Mesenchymal stem cell (in vitro differentiated cells and primary cell): ENCODE data around the gene ELFN2.

Source experiments
- DNase-seq: peaks from one replicate; pipeline ENCODE4 v3.0.0-alpha.2; 2013
- H2AFZ ChIP-seq: one replicate; pipeline ENCODE4 v1.6.1; 2013; ENCODE audit warnings: low read depth, mild to moderate bottlenecking, control low read depth, inconsistent platforms, low read length, moderate library complexity
- H2AK5ac ChIP-seq: 2 replicates; pipeline ENCODE4 v1.6.1; 2013; ENCODE audit warnings: low read length, moderate library complexity, mild to moderate bottlenecking, inconsistent platforms; ENCODE audit not compliant: severe bottlenecking
- H2BK120ac ChIP-seq: one replicate; pipeline ENCODE4 v1.6.1; 2013; ENCODE audit warnings: low read depth, mild to moderate bottlenecking, inconsistent platforms, low read length, moderate library complexity
- H2BK12ac ChIP-seq, 2 experiments: one replicate each; pipeline ENCODE4 v1.6.1; 2013; ENCODE audit warnings: inconsistent platforms in 2 of 2, low read length in 2 of 2, mild to moderate bottlenecking in 2 of 2, moderate library complexity in 2 of 2, control low read depth in 1 of 2
- H2BK15ac ChIP-seq: one replicate; pipeline ENCODE4 v1.6.1; 2013; ENCODE audit warnings: mild to moderate bottlenecking, low read depth, inconsistent platforms; ENCODE audit not compliant: poor library complexity, severe bottlenecking
- H2BK5ac ChIP-seq: 2 replicates; pipeline ENCODE4 v1.6.1; 2013; ENCODE audit warnings: low read depth, mild to moderate bottlenecking, low read length, control low read depth, inconsistent platforms; ENCODE audit not compliant: poor library complexity, severe bottlenecking
- H3K14ac ChIP-seq, 2 experiments: one replicate each; pipeline ENCODE4 v1.6.1; 2013; ENCODE audit warnings: inconsistent platforms in 2 of 2, low read length in 2 of 2, control low read depth in 1 of 2, mild to moderate bottlenecking in 1 of 2, moderate library complexity in 1 of 2
- H3K18ac ChIP-seq, 2 experiments: one replicate each; pipeline ENCODE4 v1.6.1; 2013; ENCODE audit warnings: inconsistent platforms in 2 of 2, low read length in 2 of 2, control low read depth in 1 of 2, low read depth in 1 of 2, mild to moderate bottlenecking in 1 of 2
- H3K23ac ChIP-seq, 2 experiments: one replicate each; pipeline ENCODE4 v1.6.1; 2013; ENCODE audit warnings: inconsistent platforms in 2 of 2, low read length in 2 of 2, mild to moderate bottlenecking in 2 of 2, moderate library complexity in 2 of 2, control low read depth in 1 of 2
- H3K27ac ChIP-seq: 2 replicates; pipeline ENCODE4 v1.5.1; 2013; ENCODE audit warnings: mild to moderate bottlenecking, moderate library complexity, low read length, control low read depth, inconsistent platforms; ENCODE audit not compliant: poor library complexity, severe bottlenecking
- H3K27me3 ChIP-seq, 2 experiments: 2 replicates each; pipeline versions ENCODE4 v1.6.1 to v1.7.0; 2013; ENCODE audit warnings: low read length in 2 of 2, mild to moderate bottlenecking in 2 of 2, moderate library complexity in 2 of 2, control low read depth in 1 of 2, inconsistent platforms in 1 of 2; ENCODE audit not compliant: control insufficient read depth in 1 of 2, insufficient read depth in 1 of 2
- H3K36me3 ChIP-seq, 2 experiments: 2 replicates each; pipeline versions ENCODE4 v1.6.1 to v1.7.0; 2013; ENCODE audit warnings: low read length in 2 of 2, control low read depth in 1 of 2, inconsistent platforms in 1 of 2, low read depth in 1 of 2, mild to moderate bottlenecking in 1 of 2; ENCODE audit not compliant: insufficient read depth in 2 of 2, control insufficient read depth in 1 of 2
- H3K4ac ChIP-seq, 2 experiments: one replicate each; pipeline ENCODE4 v1.6.1; 2013; ENCODE audit warnings: inconsistent platforms in 2 of 2, low read length in 2 of 2, mild to moderate bottlenecking in 2 of 2, moderate library complexity in 2 of 2, control low read depth in 1 of 2, low read depth in 1 of 2
- H3K4me1 ChIP-seq: 2 replicates; pipeline ENCODE4 v1.6.1; 2013; ENCODE audit warnings: low read depth, low read length, control low read depth; ENCODE audit not compliant: control insufficient read depth, insufficient read depth
- H3K4me2 ChIP-seq: 2 replicates; pipeline ENCODE4 v1.6.1; 2013; ENCODE audit warnings: low read length, mild to moderate bottlenecking, inconsistent platforms; ENCODE audit not compliant: poor library complexity, severe bottlenecking
- H3K4me3 ChIP-seq, 2 experiments: 2 replicates each; pipeline versions ENCODE4 v1.5.1 to v1.7.0; 2013; ENCODE audit warnings: low read length in 2 of 2, mild to moderate bottlenecking in 2 of 2, control low read depth in 1 of 2, low read depth in 1 of 2; ENCODE audit not compliant: insufficient read depth in 1 of 2
- H3K79me1 ChIP-seq: replicated peaks from 2 replicates; pipeline ENCODE4 v1.6.1; 2013; ENCODE audit warnings: mild to moderate bottlenecking, control low read depth, low read length, inconsistent platforms; ENCODE audit not compliant: poor library complexity, severe bottlenecking
- H3K9ac ChIP-seq: 2 replicates; pipeline ENCODE4 v1.7.0; 2013; ENCODE audit warnings: mild to moderate bottlenecking, low read length, moderate library complexity
- H3K9me3 ChIP-seq: 2 replicates; pipeline ENCODE4 v1.7.0; 2013; ENCODE audit warnings: mild to moderate bottlenecking, low read length; ENCODE audit not compliant: control insufficient read depth
- H4K8ac ChIP-seq: one replicate; pipeline ENCODE4 v1.6.1; 2013; ENCODE audit warnings: inconsistent platforms, mild to moderate bottlenecking, low read length, moderate library complexity
- H4K91ac ChIP-seq: one replicate; pipeline ENCODE4 v1.6.1; 2013; ENCODE audit warnings: mild to moderate bottlenecking, low read length, inconsistent platforms
- WGBS: methylation state at CpG from one replicate; pipeline ENCODE4 v1.1.7; 2013; ENCODE audit warnings: mixed read lengths; 5-methylcytosine and 5-hydroxymethylcytosine counted together

The ELFN2 gene

DNA sequence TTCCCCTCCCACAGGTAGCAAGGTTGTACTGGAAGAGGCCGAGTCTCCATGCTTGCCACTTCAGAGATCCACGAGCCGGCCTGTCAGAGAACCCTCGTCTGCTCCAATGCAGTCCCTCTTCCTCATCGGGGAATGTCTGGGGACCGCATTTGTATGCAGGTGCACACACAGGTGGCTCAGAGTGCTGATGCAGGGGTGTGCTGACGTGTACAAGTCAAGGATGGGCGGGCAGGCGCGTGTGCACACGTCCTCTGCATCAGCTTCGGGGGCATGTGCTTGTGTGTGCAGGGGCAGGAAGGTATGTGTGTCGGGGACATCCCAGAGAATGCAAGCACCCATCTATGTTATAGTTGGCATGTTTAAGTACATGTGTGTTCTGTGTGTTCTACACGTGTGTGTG lies 49.4 kb downstream of the ELFN2 start:
- Histone ChIP-seq H3K14ac (no peak overlapping the region), H2AFZ (no peak overlapping the region), H4K8ac (no peak overlapping the region), H3K4me2 (no peak overlapping the region), H3K4me1 (peaks cover 53% of the 10 kb centered on the region), H3K79me1 (peaks cover 10% of the 10 kb centered on the region), H3K36me3 (peaks cover 0 to 47% of the 10 kb centered on the region in 2 experiments), H2BK120ac (no peak overlapping the region), H2BK12ac (no peak overlapping the region), H4K91ac (no peak overlapping the region), H2BK15ac (no peak overlapping the region), H3K9me3 (no peaks in the 10 kb centered on the region), H2AK5ac (no peak overlapping the region), H3K27me3 (peaks cover 0 to 67% of the 10 kb centered on the region in 2 experiments), H3K23ac (no peak overlapping the region), H3K9ac (no peak overlapping the region), H2BK5ac (no peak overlapping the region), H3K18ac (no peak overlapping the region), H3K4me3 (no peak overlapping the region), H3K4ac (no peak overlapping the region), H3K27ac (no peak overlapping the region)
- no peak for DNase-seq
- 78% methylated on average over 13 of the region's 14 CpGs for WGBS

DNA sequence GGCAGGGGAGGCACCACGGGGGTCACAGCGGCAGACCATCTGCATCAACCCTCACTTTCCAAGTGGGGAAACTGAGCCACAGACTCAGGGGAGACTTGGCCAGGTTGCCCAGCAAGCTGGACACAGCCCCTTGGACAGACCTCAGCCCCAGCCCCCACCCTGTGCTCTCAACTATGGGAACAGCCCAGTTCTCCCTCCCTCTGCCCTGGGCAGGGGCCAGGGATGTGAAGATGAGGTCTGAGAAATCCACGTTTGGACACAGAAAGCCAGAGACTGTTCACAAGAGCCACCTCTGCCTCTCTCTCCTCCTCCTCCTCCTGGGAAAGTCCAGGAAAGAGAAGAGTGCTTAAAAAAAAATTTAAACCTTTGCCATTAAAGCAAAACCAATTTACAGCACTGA lies 50.1 kb downstream of the ELFN2 start:
- no peak overlapping the region for H2BK120ac ChIP-seq
- H3K9me3 ChIP-seq: no peaks in the 10 kb centered on the region
- 80% methylated on average over 1 of the region's 3 CpGs for WGBS
- H2BK5ac ChIP-seq: no peak overlapping the region
- H3K18ac ChIP-seq: no peak overlapping the region
- no peak overlapping the region for H2AK5ac ChIP-seq
- no peak overlapping the region for H3K4me2 ChIP-seq
- no peak overlapping the region for H2BK12ac ChIP-seq
- no peak overlapping the region for H2BK15ac ChIP-seq
- no peak overlapping the region for H3K4ac ChIP-seq
- no peak overlapping the region for H3K14ac ChIP-seq
- peaks cover 53% of the 10 kb centered on the region for H3K4me1 ChIP-seq
- H3K27me3 ChIP-seq: peaks cover 0 to 63% of the 10 kb centered on the region in 2 experiments
- H4K91ac ChIP-seq: no peak overlapping the region
- no peak overlapping the region for H3K27ac ChIP-seq
- H3K79me1 ChIP-seq: peaks cover 14% of the 10 kb centered on the region
- no peak overlapping the region for H3K23ac ChIP-seq
- no peak overlapping the region for H2AFZ ChIP-seq
- DNase-seq: no peak
- H3K4me3 ChIP-seq: no peak overlapping the region
- no peak overlapping the region for H3K9ac ChIP-seq
- H3K36me3 ChIP-seq: peaks cover 0 to 51% of the 10 kb centered on the region in 2 experiments
- no peak overlapping the region for H4K8ac ChIP-seq

DNA sequence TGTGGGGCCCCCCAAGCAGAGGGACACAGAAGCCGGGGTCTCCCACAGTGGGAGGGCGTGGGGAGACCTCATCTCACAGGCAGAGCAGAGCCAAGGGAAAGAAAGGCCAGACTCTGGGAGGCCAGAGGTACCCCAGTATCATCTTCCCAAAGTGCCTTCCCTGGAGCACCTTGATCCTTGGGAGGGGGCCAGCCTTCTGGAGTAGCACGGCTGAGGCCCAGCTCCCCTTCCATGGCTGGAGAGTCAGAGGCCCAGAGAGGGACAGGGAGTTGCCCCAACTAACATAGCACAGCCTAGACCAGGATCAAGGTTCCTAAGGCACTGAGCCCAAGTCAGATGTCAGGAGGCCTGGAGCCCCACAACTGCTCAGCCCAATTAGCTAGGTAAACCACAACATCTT lies 50.6 kb downstream of the ELFN2 start:
- Histone ChIP-seq H3K23ac (no peak overlapping the region), H2BK12ac (no peak overlapping the region), H4K8ac (no peak overlapping the region), H2AFZ (no peak overlapping the region), H3K4ac (no peak overlapping the region), H3K36me3 (peaks cover 0 to 56% of the 10 kb centered on the region in 2 experiments), H3K9ac (no peak overlapping the region), H3K14ac (no peak overlapping the region), H2AK5ac (no peak overlapping the region), H3K4me3 (no peak overlapping the region), H3K79me1 (peaks cover 18% of the 10 kb centered on the region), H4K91ac (no peak overlapping the region), H2BK120ac (no peak overlapping the region), H3K9me3 (no peaks in the 10 kb centered on the region), H3K27me3 (peaks cover 0 to 66% of the 10 kb centered on the region in 2 experiments), H3K4me1 (peaks cover 51% of the 10 kb centered on the region), H3K27ac (no peak overlapping the region), H2BK5ac (no peak overlapping the region), H3K18ac (no peak overlapping the region), H2BK15ac (no peak overlapping the region), H3K4me2 (no peak overlapping the region)
- no peak for DNase-seq
- WGBS: 75% methylated on average over 3 of the region's 3 CpGs

DNA sequence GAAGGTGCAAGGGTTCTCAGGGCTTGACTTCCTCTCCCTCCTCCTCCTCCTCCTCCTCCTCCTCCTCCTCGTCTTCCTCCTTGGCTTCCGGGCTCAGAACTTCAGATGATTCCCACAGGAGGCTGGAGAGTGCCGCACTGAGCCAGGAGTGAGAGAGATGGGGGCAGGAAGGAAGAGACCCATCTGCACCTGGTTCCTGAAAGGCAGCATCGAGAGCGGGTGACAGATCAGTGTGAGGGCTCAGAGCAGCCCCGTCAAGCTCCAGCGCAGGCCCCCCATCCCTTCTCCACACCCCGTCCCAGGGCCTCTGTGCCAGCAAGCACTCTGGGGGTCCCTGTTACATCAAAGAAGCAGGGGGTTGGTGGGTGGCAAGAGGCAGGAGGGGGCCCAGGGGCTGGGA lies 51.5 kb downstream of the ELFN2 start:
- Histone ChIP-seq H3K23ac (no peak overlapping the region), H2BK15ac (no peak overlapping the region), H3K4ac (no peak overlapping the region), H4K8ac (no peak overlapping the region), H3K9me3 (no peaks in the 10 kb centered on the region), H3K27ac (no peak overlapping the region), H2BK12ac (no peak overlapping the region), H3K9ac (no peak overlapping the region), H3K27me3 (peaks cover 0 to 61% of the 10 kb centered on the region in 2 experiments), H2AK5ac (no peak overlapping the region), H2BK120ac (no peak overlapping the region), H3K4me1 (peaks cover 46% of the 10 kb centered on the region), H2BK5ac (no peak overlapping the region), H4K91ac (no peak overlapping the region), H3K36me3 (peaks cover 0 to 60% of the 10 kb centered on the region in 2 experiments), H3K18ac (no peak overlapping the region), H3K14ac (no peak overlapping the region), H3K79me1 (peaks cover 22% of the 10 kb centered on the region), H3K4me2 (no peak overlapping the region), H2AFZ (no peak overlapping the region), H3K4me3 (no peak overlapping the region)
- no peak for DNase-seq
- 93% methylated on average over 2 of the region's 8 CpGs for WGBS
